SK-N-SH (cell line): ENCODE results near the gene SLC2A9. TPM values are rescaled to one million over a fixed set of nuclear protein-coding genes. Genes with fewer than 3 reads are reported as not detected.
A peak's percentile ranks its signal among the peaks of the same experiment; 100 is the strongest.

ENCODE experiments used
- CTCF ChIA-PET: fragments of 300-600, 350-600 bp; formaldehyde crosslinking; extraction: SDS; loops from one replicate; lab custom pipeline; 2021; lab: Yijun Ruan, JAX
- POLR2A ChIA-PET: fragments of 350-600 bp; sonication (Branson Sonifier 250); formaldehyde crosslinking; extraction: SDS; loops from one replicate; lab custom pipeline; 2020; ENCODE audit warnings: antibody characterized with exemption, inconsistent platforms; lab: Yijun Ruan, JAX
- DNase-seq: peaks from one replicate; pipeline ENCODE4 v3.0.0; 2012
- H2AFZ ChIP-seq: fragments of 200-600 bp; sonication (generic); 2 replicates; pipeline ENCODE4 v1.8.1; 2016; ENCODE audit warnings: antibody characterized with exemption, mild to moderate bottlenecking, low read depth
- H3F3A ChIP-seq: fragments of 200-600 bp; sonication (generic); replicated peaks from 2 replicates; pipeline ENCODE3; 2016; ENCODE audit warnings: antibody characterized with exemption, mild to moderate bottlenecking; ENCODE audit not compliant: insufficient read depth
- H3K27ac ChIP-seq, 2 experiments: fragments of 200-500 bp in 1 of 2; fragments of 200-600 bp in 1 of 2; sonication (Bioruptor generic) in 1 of 2; sonication (generic), shearing (Covaris generic) in 1 of 2; 2 replicates each; pipeline versions ENCODE4 v1.5.1 to v1.6.1; 2014 to 2016; ENCODE audit warnings: low read depth in 2 of 2, inconsistent platforms in 1 of 2, low read length in 1 of 2, mild to moderate bottlenecking in 1 of 2, mixed read lengths in 1 of 2
- H3K27me3 ChIP-seq: fragments of 200-600 bp; sonication (generic), shearing (Covaris generic); 2 replicates; pipeline ENCODE4 v1.6.1; 2016; ENCODE audit warnings: mixed run types; ENCODE audit not compliant: insufficient read depth
- H3K36me3 ChIP-seq, 2 experiments: fragments of 200-500 bp in 1 of 2; fragments of 200-600 bp in 1 of 2; sonication (Bioruptor generic) in 1 of 2; sonication (generic) in 1 of 2; replicated peaks in 1 of 2; 2 replicates each; pipeline versions ENCODE3 to v1.5.1; 2014 to 2016; ENCODE audit warnings: low read length in 1 of 2, mild to moderate bottlenecking in 1 of 2; ENCODE audit not compliant: insufficient read depth in 2 of 2, control insufficient read depth in 1 of 2
- H3K4me1 ChIP-seq, 2 experiments: fragments of 200-500 bp in 1 of 2; fragments of 200-600 bp in 1 of 2; sonication (Bioruptor generic) in 1 of 2; sonication (generic), shearing (Covaris generic) in 1 of 2; 2 replicates each; pipeline versions ENCODE4 v1.5.1 to v1.6.1; 2014 to 2016; ENCODE audit warnings: low read depth in 1 of 2, low read length in 1 of 2, mixed run types in 1 of 2; ENCODE audit not compliant: insufficient read depth in 2 of 2, control insufficient read depth in 1 of 2
- H3K4me2 ChIP-seq: fragments of 200-600 bp; sonication (generic), shearing (Covaris generic); 2 replicates; pipeline ENCODE4 v1.6.1; 2017; ENCODE audit warnings: mixed run types
- H3K4me3 ChIP-seq, 2 experiments: fragments of 200-500 bp in 1 of 2; fragments of 200-600 bp in 1 of 2; sonication (Bioruptor generic) in 1 of 2; sonication (generic), shearing (Covaris generic) in 1 of 2; 2 replicates each; pipeline versions ENCODE4 v1.5.1 to v1.8.1; 2014 to 2016; ENCODE audit warnings: low read depth in 2 of 2, inconsistent platforms in 1 of 2, low read length in 1 of 2, mild to moderate bottlenecking in 1 of 2, mixed read lengths in 1 of 2, moderate library complexity in 1 of 2
- H3K79me2 ChIP-seq: fragments of 200-600 bp; sonication (generic); 2 replicates; pipeline ENCODE4 v1.8.1; 2017; ENCODE audit warnings: mild to moderate bottlenecking; ENCODE audit not compliant: insufficient read depth
- H3K9ac ChIP-seq: fragments of 200-600 bp; sonication (generic); 2 replicates; pipeline ENCODE4 v1.6.1; 2017; ENCODE audit warnings: mixed run types
- H3K9me2 ChIP-seq: fragments of 200-600 bp; sonication (generic); 2 replicates; pipeline ENCODE4 v1.6.1; 2017; ENCODE audit warnings: mixed run types
- H3K9me3 ChIP-seq: fragments of 200-600 bp; sonication (generic); 2 replicates; pipeline ENCODE4 v1.6.1; 2017; ENCODE audit warnings: mixed run types, mild to moderate bottlenecking, moderate library complexity
- H4K20me1 ChIP-seq: fragments of 200-600 bp; sonication (generic); 2 replicates; pipeline ENCODE4 v1.6.1; 2017; ENCODE audit warnings: mild to moderate bottlenecking, mixed run types; ENCODE audit not compliant: insufficient read depth
- ELF1 ChIP-seq: IDR thresholded peaks from 2 replicates; pipeline ENCODE4 v1.4.0; 2012
- EP300 ChIP-seq, 2 experiments: IDR thresholded peaks; 2 replicates each; pipeline versions ENCODE4 v1.4.0 to v1.6.1; 2012; ENCODE audit warnings: borderline replicate concordance in 1 of 2, low read depth in 1 of 2, low read length in 1 of 2
- EZH2phosphoT487 ChIP-seq: fragments of 200-600 bp; sonication (generic); IDR thresholded peaks from 2 replicates; pipeline ENCODE4 v1.6.1; 2017; ENCODE audit warnings: low read depth, mixed run types, mild to moderate bottlenecking, antibody characterized with exemption, moderate library complexity, borderline replicate concordance
- FOSL2 ChIP-seq: IDR thresholded peaks from 2 replicates; pipeline ENCODE4 v1.4.0; 2012; ENCODE audit warnings: low read depth, mild to moderate bottlenecking, moderate library complexity, borderline replicate concordance
- FOXJ3 ChIP-seq: sonication (generic); formaldehyde crosslinking; IDR thresholded peaks from 2 replicates; pipeline ENCODE4 v1.5.1; 2020; ENCODE audit warnings: mild to moderate bottlenecking, missing genetic modification reagents
- FOXM1 ChIP-seq: IDR thresholded peaks from 2 replicates; pipeline ENCODE4 v1.4.0; 2012; ENCODE audit warnings: low read depth, mild to moderate bottlenecking
- MAX ChIP-seq: IDR thresholded peaks from 2 replicates; pipeline ENCODE4 v1.4.0; 2012; ENCODE audit warnings: low read depth
- NFIC ChIP-seq: IDR thresholded peaks from 2 replicates; pipeline ENCODE4 v1.4.0; 2012; ENCODE audit warnings: borderline replicate concordance
- NRF1 ChIP-seq: IDR thresholded peaks from 2 replicates; pipeline ENCODE4 v1.6.1; 2012; ENCODE audit warnings: low read depth, mild to moderate bottlenecking, low read length
- POLR2AphosphoS5 ChIP-seq: IDR thresholded peaks from 2 replicates; pipeline ENCODE4 v1.6.1; 2012; ENCODE audit warnings: low read depth, low read length
- RAD21 ChIP-seq: IDR thresholded peaks from 2 replicates; pipeline ENCODE4 v1.6.1; 2012; ENCODE audit warnings: mild to moderate bottlenecking, low read length
- SIN3A ChIP-seq: IDR thresholded peaks from 2 replicates; pipeline ENCODE4 v1.6.1; 2012; ENCODE audit warnings: low read depth, mild to moderate bottlenecking, low read length, moderate library complexity, borderline replicate concordance
- TAF1 ChIP-seq: IDR thresholded peaks from 2 replicates; pipeline ENCODE4 v1.6.1; 2012; ENCODE audit warnings: low read depth, mild to moderate bottlenecking, low read length, moderate library complexity, borderline replicate concordance
- TCF12 ChIP-seq: IDR thresholded peaks from 2 replicates; pipeline ENCODE4 v1.4.0; 2012
- TEAD4 ChIP-seq: IDR thresholded peaks from 2 replicates; pipeline ENCODE4 v1.4.0; 2012; ENCODE audit warnings: mild to moderate bottlenecking, borderline replicate concordance; ENCODE audit not compliant: insufficient read depth
- USF2 ChIP-seq: fragments of 150-350 bp; IDR thresholded peaks from 2 replicates; pipeline ENCODE4 v1.6.1; 2017; ENCODE audit warnings: antibody characterized with exemption, low read length, low read depth, borderline replicate concordance
- YY1 ChIP-seq: IDR thresholded peaks from 2 replicates; pipeline ENCODE4 v1.4.0; 2012; ENCODE audit warnings: low read depth, mild to moderate bottlenecking
- WGBS: methylation state at CpG from one replicate; pipeline ENCODE4 v1.1.6; 2017; ENCODE audit warnings: low lambda C conversion rate; 5-methylcytosine and 5-hydroxymethylcytosine counted together
- polyA plus RNA-seq, 3 experiments: library from polyadenylated mRNA; depleted of rRNA; stranded (reverse); fragments of >200 nt; gene quantifications; 2 replicates each; pipeline ENCODE4 v1.2.3, GENCODE V29; 2012
- TF ChIP-seq, protein P1 (sequence below): IDR thresholded peaks from 2 replicates; pipeline ENCODE4 v1.6.1; 2012; ENCODE audit warnings: mild to moderate bottlenecking, low read depth, low read length, moderate library complexity
- TF ChIP-seq, protein P2 (sequence below): IDR thresholded peaks from 2 replicates; pipeline ENCODE4 v1.4.0; 2012; ENCODE audit warnings: low read depth, borderline replicate concordance

The SLC2A9 gene
- polyA plus RNA-seq, 1 of the 3 experiments (the other 2 are of a cell fraction), result not detected

DNA sequence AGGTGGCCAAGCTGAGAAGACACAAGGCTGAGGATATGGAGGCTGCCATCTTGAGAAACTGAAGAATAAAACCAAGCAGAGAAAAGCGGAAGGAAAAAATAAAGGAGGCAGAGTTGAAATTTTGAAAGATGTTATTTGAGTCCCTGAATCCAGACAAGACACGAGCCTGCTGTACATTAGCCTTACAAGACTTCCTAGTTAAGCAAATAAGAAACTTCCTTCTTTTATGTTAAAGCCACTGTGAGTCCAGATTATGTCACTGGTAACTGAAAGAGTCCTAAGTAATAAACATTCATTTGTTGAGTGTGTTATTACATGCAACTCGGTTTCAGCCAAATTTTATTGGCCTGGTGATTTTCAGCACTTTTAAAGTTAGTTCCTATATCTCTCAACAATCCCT, 209.5 kb downstream of the SLC2A9 start:
- Histone ChIP-seq H3K4me1 (peaks cover 0 to 5% of the 10 kb centered on the region in 2 experiments; a peak in 2 of 4 replicates), H3K9me2 (no peaks in the 10 kb centered on the region), H3K27me3 (no peaks in the 10 kb centered on the region), H3K36me3 (no peaks in the 10 kb centered on the region), H4K20me1 (no peaks in the 10 kb centered on the region), H3K4me2 (no peak overlapping the region), H3F3A (no peaks in the 10 kb centered on the region), H2AFZ (no peak overlapping the region), H3K9ac (no peak overlapping the region), H3K9me3 (no peaks in the 10 kb centered on the region), H3K79me2 (no peaks in the 10 kb centered on the region), H3K4me3 (no peak overlapping the region), H3K27ac (peak overlapping the region in 1 of 2 experiments; percentile 76; a peak in 1 of 4 replicates)
- ChIA-PET CTCF (no interaction called here), POLR2A (no interaction called here)
- 17% methylated on average over 3 of the region's 3 CpGs for WGBS
- TF ChIP-seq TAF1 (no peak), POLR2AphosphoS5 (no peak), EZH2phosphoT487 (no peak), USF2 (no peak), NRF1 (no peak), MAX (no peak), RAD21 (no peak)
- TF ChIP-seq, protein P1, sequence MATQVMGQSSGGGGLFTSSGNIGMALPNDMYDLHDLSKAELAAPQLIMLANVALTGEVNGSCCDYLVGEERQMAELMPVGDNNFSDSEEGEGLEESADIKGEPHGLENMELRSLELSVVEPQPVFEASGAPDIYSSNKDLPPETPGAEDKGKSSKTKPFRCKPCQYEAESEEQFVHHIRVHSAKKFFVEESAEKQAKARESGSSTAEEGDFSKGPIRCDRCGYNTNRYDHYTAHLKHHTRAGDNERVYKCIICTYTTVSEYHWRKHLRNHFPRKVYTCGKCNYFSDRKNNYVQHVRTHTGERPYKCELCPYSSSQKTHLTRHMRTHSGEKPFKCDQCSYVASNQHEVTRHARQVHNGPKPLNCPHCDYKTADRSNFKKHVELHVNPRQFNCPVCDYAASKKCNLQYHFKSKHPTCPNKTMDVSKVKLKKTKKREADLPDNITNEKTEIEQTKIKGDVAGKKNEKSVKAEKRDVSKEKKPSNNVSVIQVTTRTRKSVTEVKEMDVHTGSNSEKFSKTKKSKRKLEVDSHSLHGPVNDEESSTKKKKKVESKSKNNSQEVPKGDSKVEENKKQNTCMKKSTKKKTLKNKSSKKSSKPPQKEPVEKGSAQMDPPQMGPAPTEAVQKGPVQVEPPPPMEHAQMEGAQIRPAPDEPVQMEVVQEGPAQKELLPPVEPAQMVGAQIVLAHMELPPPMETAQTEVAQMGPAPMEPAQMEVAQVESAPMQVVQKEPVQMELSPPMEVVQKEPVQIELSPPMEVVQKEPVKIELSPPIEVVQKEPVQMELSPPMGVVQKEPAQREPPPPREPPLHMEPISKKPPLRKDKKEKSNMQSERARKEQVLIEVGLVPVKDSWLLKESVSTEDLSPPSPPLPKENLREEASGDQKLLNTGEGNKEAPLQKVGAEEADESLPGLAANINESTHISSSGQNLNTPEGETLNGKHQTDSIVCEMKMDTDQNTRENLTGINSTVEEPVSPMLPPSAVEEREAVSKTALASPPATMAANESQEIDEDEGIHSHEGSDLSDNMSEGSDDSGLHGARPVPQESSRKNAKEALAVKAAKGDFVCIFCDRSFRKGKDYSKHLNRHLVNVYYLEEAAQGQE, result no peak
- DNase-seq, result no peak

DNA sequence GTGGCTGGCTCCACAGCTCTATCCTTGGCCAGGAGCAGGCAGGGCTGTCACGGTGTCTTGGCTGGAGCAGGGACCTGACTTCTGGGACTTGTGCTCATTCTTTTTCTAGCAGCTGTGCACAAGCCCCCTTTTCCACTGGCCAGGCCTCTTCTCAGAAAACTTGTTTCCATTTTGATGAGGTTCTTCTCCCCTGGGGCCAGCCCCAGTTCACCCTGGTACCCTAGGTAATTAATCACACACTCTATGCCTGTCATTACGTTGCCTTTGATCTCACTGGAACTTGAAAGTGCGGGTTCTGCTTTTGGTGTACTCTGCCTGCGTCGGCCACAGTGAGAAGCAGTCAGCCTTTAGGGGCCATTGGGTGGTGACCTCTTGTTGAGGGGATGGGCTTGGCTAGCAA, 213.2 kb downstream of the SLC2A9 start:
- no peaks in the 10 kb centered on the region for H3F3A ChIP-seq
- no peaks in the 10 kb centered on the region for H3K9me2 ChIP-seq
- H3K4me1 ChIP-seq, result peaks cover 0 to 1% of the 10 kb centered on the region in 2 experiments; a peak in 2 of 4 replicates
- no peaks in the 10 kb centered on the region for H3K79me2 ChIP-seq
- ChIA-PET POLR2A (no interaction called here), CTCF (no interaction called here)
- H3K27ac ChIP-seq, result no peak overlapping the region
- no peak overlapping the region for H2AFZ ChIP-seq
- 41% methylated on average over 5 of the region's 5 CpGs for WGBS
- TF ChIP-seq FOXM1 (no peak), TCF12 (no peak), YY1 (no peak), FOSL2 (no peak), TAF1 (no peak), SIN3A (no peak), RAD21 (no peak), EP300 (IDR thresholded peaks at IDR 0.05; ENCODE audit: borderline replicate concordance in 1 of 2, low read depth in 1 of 2, low read length in 1 of 2) (no peak), ELF1 (no peak), USF2 (no peak), FOXJ3 (CRISPR knock-in tag) (no peak), TEAD4 (no peak), NFIC (no peak), MAX (no peak)
- TF ChIP-seq, protein P2, sequence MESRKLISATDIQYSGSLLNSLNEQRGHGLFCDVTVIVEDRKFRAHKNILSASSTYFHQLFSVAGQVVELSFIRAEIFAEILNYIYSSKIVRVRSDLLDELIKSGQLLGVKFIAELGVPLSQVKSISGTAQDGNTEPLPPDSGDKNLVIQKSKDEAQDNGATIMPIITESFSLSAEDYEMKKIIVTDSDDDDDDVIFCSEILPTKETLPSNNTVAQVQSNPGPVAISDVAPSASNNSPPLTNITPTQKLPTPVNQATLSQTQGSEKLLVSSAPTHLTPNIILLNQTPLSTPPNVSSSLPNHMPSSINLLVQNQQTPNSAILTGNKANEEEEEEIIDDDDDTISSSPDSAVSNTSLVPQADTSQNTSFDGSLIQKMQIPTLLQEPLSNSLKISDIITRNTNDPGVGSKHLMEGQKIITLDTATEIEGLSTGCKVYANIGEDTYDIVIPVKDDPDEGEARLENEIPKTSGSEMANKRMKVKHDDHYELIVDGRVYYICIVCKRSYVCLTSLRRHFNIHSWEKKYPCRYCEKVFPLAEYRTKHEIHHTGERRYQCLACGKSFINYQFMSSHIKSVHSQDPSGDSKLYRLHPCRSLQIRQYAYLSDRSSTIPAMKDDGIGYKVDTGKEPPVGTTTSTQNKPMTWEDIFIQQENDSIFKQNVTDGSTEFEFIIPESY, result no peak
- H3K9ac ChIP-seq, result no peak overlapping the region
- no peaks in the 10 kb centered on the region for H4K20me1 ChIP-seq
- H3K36me3 ChIP-seq, result no peaks in the 10 kb centered on the region
- H3K9me3 ChIP-seq, result no peaks in the 10 kb centered on the region
- no peak overlapping the region for H3K4me2 ChIP-seq
- no peaks in the 10 kb centered on the region for H3K27me3 ChIP-seq
- H3K4me3 ChIP-seq, result no peak overlapping the region
- no peak for DNase-seq
